Adipocyte (in vitro differentiated cells): Measurements from ENCODE around the gene TNS3.

ENCODE experiments used
- DNase-seq: peaks from one replicate; pipeline ENCODE4 v3.0.0-alpha.2; 2015; ENCODE audit warnings: low read depth
- H3K27me3 ChIP-seq: replicated peaks from 2 replicates; pipeline ENCODE4 v1.7.0; 2013; ENCODE audit warnings: mild to moderate bottlenecking, low read length, moderate library complexity; ENCODE audit not compliant: control insufficient read depth, insufficient read depth
- H3K36me3 ChIP-seq: 2 replicates; pipeline ENCODE4 v1.7.0; 2013; ENCODE audit warnings: low read length, mild to moderate bottlenecking, moderate library complexity; ENCODE audit not compliant: control insufficient read depth, insufficient read depth, severe bottlenecking
- H3K4me1 ChIP-seq: 2 replicates; pipeline ENCODE4 v1.7.0; 2013; ENCODE audit warnings: mild to moderate bottlenecking, low read length, moderate library complexity; ENCODE audit not compliant: control insufficient read depth, insufficient read depth
- H3K4me3 ChIP-seq: 2 replicates; pipeline ENCODE4 v1.7.0; 2013; ENCODE audit warnings: mild to moderate bottlenecking, low read length, moderate library complexity
- H3K9ac ChIP-seq: 2 replicates; pipeline ENCODE4 v1.7.0; 2013; ENCODE audit warnings: mild to moderate bottlenecking, low read length, moderate library complexity
- H3K9me3 ChIP-seq: 2 replicates; pipeline ENCODE4 v1.7.0; 2013; ENCODE audit warnings: mild to moderate bottlenecking, low read length, moderate library complexity; ENCODE audit not compliant: control insufficient read depth

TNS3 gene

GRCh38 chr7:47254081-47254977 lies 327.6 kb downstream of the TNS3 start:
- H3K27me3 ChIP-seq, result no peaks in the 10 kb centered on the region
- peak overlapping the region; percentile 89 for H3K9ac ChIP-seq
- no peaks in the 10 kb centered on the region for H3K36me3 ChIP-seq
- DNase-seq, result peak; percentile 91
- H3K9me3 ChIP-seq, result peaks cover 7% of the 10 kb centered on the region
- peak overlapping the region; percentile 79 for H3K4me3 ChIP-seq
- peaks cover 35% of the 10 kb centered on the region for H3K4me1 ChIP-seq

GRCh38 chr7:47253650-47254080 lies 328.2 kb downstream of the TNS3 start:
- peaks cover 7% of the 10 kb centered on the region for H3K9me3 ChIP-seq
- H3K4me1 ChIP-seq, result peaks cover 41% of the 10 kb centered on the region
- H3K9ac ChIP-seq, result peak overlapping the region; percentile 89
- no peaks in the 10 kb centered on the region for H3K27me3 ChIP-seq
- H3K36me3 ChIP-seq, result no peaks in the 10 kb centered on the region
- DNase-seq, result peak; percentile 77
- H3K4me3 ChIP-seq, result peak overlapping the region; percentile 79

- no peak for DNase-seq
- H3K36me3 ChIP-seq, result no peaks in the 10 kb centered on the region
- peaks cover 51% of the 10 kb centered on the region for H3K4me1 ChIP-seq
- H3K27me3 ChIP-seq, result no peaks in the 10 kb centered on the region
- no peak overlapping the region for H3K9ac ChIP-seq
- H3K9me3 ChIP-seq, result peaks cover 7% of the 10 kb centered on the region
- no peak overlapping the region for H3K4me3 ChIP-seq
These were observed 329.2 kb downstream of the TNS3 start for GRCh38 chr7:47252675-47253074.

- peak overlapping the region; percentile 8 for H3K9ac ChIP-seq
- peak overlapping the region; percentile 14 for H3K4me3 ChIP-seq
- no peaks in the 10 kb centered on the region for H3K36me3 ChIP-seq
- DNase-seq, result peak; percentile 51
- peaks cover 7% of the 10 kb centered on the region for H3K9me3 ChIP-seq
- peaks cover 39% of the 10 kb centered on the region for H3K4me1 ChIP-seq
- H3K27me3 ChIP-seq, result peaks cover 3% of the 10 kb centered on the region
These were observed 332.6 kb downstream of the TNS3 start for GRCh38 chr7:47249361-47249760.

- Histone ChIP-seq H3K9ac (peak overlapping the region; percentile 31), H3K9me3 (peaks cover 7% of the 10 kb centered on the region), H3K27me3 (peaks cover 3% of the 10 kb centered on the region), H3K36me3 (no peaks in the 10 kb centered on the region), H3K4me1 (peaks cover 36% of the 10 kb centered on the region), H3K4me3 (peak overlapping the region; percentile 14)
- no peak for DNase-seq
These were observed 333.1 kb downstream of the TNS3 start for GRCh38 chr7:47248797-47249196.

- Histone ChIP-seq H3K4me1 (peaks cover 30% of the 10 kb centered on the region), H3K27me3 (peaks cover 3% of the 10 kb centered on the region), H3K9me3 (peaks cover 7% of the 10 kb centered on the region), H3K4me3 (no peak overlapping the region), H3K9ac (no peak overlapping the region), H3K36me3 (no peaks in the 10 kb centered on the region)
- DNase-seq, result no peak
These were observed 334.8 kb downstream of the TNS3 start for GRCh38 chr7:47247132-47247531.

- H3K4me1 ChIP-seq, result peaks cover 39% of the 10 kb centered on the region
- peaks cover 1% of the 10 kb centered on the region for H3K9me3 ChIP-seq
- no peak for DNase-seq
- no peak overlapping the region for H3K4me3 ChIP-seq
- H3K27me3 ChIP-seq, result peaks cover 3% of the 10 kb centered on the region
- H3K9ac ChIP-seq, result no peak overlapping the region
- H3K36me3 ChIP-seq, result no peaks in the 10 kb centered on the region
These were observed 337.2 kb downstream of the TNS3 start for GRCh38 chr7:47244692-47245091.

- no peak for DNase-seq
- peaks cover 2% of the 10 kb centered on the region for H3K27me3 ChIP-seq
- H3K4me1 ChIP-seq, result peaks cover 31% of the 10 kb centered on the region
- H3K4me3 ChIP-seq, result no peak overlapping the region
- H3K9me3 ChIP-seq, result no peaks in the 10 kb centered on the region
- no peaks in the 10 kb centered on the region for H3K36me3 ChIP-seq
- no peak overlapping the region for H3K9ac ChIP-seq
These were observed 340.5 kb downstream of the TNS3 start for GRCh38 chr7:47241112-47242065.

GRCh38 chr7:47239931-47240421 lies 341.9 kb downstream of the TNS3 start:
- Histone ChIP-seq H3K4me3 (no peak overlapping the region), H3K27me3 (no peaks in the 10 kb centered on the region), H3K9ac (peak overlapping the region; percentile 43), H3K4me1 (peaks cover 39% of the 10 kb centered on the region), H3K36me3 (no peaks in the 10 kb centered on the region), H3K9me3 (no peaks in the 10 kb centered on the region)
- DNase-seq, result peak; percentile 20

- DNase-seq, result no peak
These were observed 342.9 kb downstream of the TNS3 start for GRCh38 chr7:47239034-47239433.

More at GRCh38 chr7:47239034-47239433, 342.9 kb downstream of the TNS3 start:
- peaks cover 39% of the 10 kb centered on the region for H3K4me1 ChIP-seq
- peak overlapping the region; percentile 57 for H3K9ac ChIP-seq
- H3K9me3 ChIP-seq, result no peaks in the 10 kb centered on the region
- no peak overlapping the region for H3K4me3 ChIP-seq
- no peaks in the 10 kb centered on the region for H3K27me3 ChIP-seq
- H3K36me3 ChIP-seq, result no peaks in the 10 kb centered on the region
